Inflammatory macrophage (primary cell): Measurements from ENCODE around the gene ZSCAN10.
"Not testable (repeated sequence)": the region's sequence is repeated elsewhere in the genome, so short reads cannot be mapped to it uniquely, and the experiment has no call there.

Source experiments
- DNase-seq, 2 donors: peaks; one replicate each; pipeline ENCODE4 v3.0.0-alpha.2; 2020 to 2022

ZSCAN10 gene

GRCh38 chr16:3085868-3086595, 13.1 kb downstream of the ZSCAN10 start:
- DNase-seq: peak in 1 of 2 donors; percentile 23

- DNase-seq: no peak
Measured at GRCh38 chr16:3084969-3085670, 14.0 kb downstream of the ZSCAN10 start.

GRCh38 chr16:3084491-3084890, 14.6 kb downstream of the ZSCAN10 start:
- no peak for DNase-seq

GRCh38 chr16:3083408-3083807, 15.7 kb downstream of the ZSCAN10 start:
- not testable (repeated sequence) for DNase-seq

GRCh38 chr16:3081957-3082356, 17.1 kb downstream of the ZSCAN10 start:
- not testable (repeated sequence) for DNase-seq

DNA sequence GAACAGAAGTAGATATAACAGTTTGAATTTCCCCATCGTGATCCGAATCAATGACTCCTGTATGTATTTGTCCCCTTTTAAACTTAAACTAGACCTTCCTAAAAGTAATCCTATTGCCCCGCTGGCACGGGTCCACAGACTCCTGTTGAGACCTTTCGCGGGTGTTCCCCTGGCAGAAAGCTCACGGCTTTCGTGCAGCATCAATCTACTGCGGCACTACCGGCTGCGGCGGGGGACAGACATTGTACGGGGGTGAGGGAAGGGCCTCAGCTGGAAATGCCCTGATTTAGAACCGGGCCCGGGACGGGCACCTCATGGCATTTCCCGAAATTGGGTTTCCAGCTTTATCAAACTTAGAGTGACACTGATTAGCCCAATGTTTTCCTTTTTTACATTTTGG, 19.1 kb downstream of the ZSCAN10 start:
- DNase-seq: no peak

- no peak for DNase-seq
Measured at GRCh38 chr16:3076577-3076976, 22.5 kb downstream of the ZSCAN10 start.

DNA sequence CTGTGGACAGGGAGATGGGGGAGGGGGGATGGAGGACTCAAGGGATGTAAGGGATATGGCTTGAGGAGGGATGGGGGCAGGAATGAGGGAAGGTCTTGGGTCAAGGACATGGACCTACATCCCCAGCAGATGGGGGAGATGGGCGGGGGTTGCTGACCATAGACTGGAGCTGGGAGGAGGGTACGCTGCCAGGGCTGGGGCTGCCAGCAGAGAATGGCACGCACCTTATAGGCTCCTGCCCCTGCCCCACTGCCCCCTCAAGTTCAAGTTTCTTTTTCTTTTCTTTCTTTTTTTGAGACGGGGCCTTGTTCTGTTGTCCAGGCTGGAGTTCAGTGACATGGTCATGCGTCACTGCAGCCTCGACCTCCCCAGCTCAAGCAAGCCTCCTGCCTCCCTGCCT, 23.1 kb downstream of the ZSCAN10 start:
- DNase-seq: not testable (repeated sequence)

- no peak for DNase-seq
Measured at GRCh38 chr16:3075523-3075915, 23.6 kb downstream of the ZSCAN10 start.

DNA sequence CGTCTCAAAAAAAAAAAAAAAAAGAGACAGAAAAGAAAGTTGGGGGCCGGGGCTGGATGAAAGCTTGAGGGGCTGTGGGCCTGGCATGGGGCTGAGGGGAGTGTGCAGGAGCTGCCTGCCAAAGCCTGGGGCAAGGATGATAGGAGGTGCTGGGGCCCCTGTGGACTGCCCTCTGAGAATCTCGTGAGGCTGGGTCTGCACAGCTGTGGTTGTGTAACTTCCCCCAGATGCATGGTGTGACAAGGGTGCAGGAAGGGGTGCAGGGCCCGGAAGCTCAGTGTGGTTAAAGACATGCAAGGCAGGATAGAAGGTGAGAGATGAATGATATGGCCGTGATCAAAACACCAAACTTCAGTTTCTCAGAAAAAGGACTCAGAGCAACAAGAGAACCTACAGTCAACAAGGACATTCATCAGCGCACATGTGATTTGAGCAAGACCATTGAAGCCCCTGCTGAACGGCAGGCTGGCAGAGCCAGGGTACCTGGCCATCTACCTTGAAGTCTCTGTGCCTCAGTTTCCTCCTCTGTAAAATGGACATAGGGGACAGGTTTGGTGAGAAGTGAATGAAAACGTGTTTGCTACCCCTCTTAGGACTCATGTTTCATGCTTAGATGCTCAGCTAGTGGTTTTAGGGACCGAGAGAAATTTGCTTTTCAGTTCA, 24.1 kb downstream of the ZSCAN10 start:
- peak in 1 of 2 donors; percentile 8 for DNase-seq

DNA sequence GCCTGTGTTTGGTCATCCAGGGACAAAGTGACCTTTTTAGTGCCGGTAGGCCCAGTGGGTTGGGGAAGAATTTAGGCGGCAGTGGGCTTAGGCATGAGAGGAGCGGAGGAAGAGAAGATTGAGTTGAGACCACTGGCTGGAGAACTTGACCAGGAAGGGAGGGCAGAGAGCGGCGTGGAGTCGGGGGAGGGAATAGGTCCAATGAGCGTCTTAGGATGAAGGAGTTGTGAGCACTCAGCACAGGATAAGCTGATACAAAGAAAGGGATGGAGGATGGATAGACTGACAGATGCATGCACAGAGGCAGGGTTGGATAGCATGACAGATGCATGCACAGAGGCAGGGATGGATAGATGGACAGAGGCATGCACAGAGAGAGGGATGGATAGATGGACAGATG, 25.6 kb downstream of the ZSCAN10 start:
- DNase-seq: no peak

DNA sequence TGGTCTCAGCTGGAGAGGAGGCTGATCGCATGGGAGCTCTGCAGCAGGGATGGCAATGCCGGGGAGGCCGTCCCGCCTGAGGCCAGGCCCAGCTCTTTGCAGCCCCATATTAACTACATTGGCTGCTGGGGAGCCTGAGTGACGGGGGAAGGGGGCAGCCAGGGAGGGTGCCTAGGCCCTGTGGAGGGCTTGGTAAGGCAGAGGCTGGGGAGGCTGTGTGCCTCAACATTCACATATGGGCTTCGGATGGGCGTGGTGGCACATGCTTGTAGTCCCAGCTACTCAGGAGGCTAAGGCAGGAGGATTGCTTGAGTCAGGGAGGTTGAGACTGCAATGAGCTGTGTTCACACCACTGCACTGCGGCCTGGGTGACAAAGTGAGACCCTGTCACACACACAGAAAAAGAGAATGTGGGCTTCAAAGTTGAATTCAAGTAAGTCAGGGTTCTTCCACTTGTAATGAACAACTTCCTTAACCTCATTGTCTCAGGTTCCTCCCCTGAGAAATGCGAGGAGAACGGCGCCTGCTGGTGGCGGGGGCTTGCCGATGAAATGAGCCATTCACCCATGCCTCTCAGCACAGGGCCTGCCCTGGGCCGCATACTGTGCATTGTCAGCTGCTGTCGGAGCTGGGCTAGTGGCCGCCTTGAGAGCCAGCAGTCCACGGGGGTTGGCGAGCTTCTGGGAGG, 26.4 kb downstream of the ZSCAN10 start:
- DNase-seq: not testable (repeated sequence)

DNA sequence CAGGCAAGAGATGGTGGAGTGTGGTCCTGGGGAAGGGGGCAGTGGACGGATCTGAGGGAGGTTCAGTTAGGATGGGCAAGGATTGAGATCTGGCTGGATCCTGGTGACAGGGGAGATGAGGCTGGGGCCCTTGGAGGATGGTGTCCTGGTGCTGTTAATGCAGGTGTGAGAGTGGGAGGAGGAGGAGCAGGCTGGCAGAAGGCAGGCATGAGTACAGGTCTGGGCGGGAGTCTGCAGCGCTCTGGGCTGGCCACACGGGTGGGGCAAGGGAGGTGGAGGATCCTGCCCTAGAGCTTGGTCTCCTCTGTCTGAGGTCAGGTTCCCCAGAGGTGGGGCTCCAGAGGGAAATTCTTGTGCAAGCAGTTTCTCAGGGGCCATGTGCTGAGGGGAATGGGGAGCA, 26.9 kb downstream of the ZSCAN10 start:
- not testable (repeated sequence) for DNase-seq

DNA sequence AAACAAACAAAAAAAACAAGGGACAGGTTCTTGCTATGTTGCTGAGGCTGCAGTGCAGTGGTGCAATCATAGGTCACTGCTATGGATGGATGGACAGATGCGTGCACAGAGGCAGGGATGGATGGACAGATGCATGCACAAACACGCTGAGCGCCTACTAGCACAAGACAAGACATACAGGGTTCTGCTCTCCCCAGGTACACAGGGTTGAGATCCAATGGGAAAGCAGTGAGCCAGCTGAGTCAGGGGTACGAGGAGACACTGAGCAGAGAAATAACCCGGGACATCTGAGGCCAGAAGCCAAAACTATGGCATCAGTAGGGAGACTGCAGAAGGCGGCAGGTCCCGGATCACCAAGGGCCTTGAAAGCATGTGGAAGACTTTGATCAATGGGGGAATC, 27.4 kb downstream of the ZSCAN10 start:
- no peak for DNase-seq

DNA sequence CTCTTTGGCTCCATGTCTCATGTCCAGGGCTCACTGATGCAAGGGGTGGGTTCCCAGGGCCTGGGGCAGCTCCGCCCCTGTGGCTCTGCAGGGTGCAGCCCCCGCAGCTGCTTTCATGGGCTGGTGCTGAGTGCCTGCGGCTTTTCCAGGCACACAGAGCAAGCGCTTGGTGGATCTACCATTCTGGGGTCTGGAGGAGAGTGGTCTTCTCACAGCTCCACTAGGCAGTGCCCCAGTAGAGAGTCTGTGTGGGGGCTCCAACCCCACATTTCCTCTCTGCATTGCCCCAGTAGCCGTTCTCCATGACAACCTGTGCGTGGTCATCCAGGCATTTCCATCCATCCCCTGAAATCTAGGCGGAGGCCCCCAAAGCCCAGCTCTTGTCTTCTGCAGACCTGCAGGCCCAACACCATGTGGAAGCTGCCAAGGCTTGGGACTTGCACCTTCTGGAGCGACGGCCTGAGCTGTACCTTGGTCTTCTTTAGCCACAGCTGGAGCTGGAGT, 28.4 kb downstream of the ZSCAN10 start:
- no peak for DNase-seq

DNA sequence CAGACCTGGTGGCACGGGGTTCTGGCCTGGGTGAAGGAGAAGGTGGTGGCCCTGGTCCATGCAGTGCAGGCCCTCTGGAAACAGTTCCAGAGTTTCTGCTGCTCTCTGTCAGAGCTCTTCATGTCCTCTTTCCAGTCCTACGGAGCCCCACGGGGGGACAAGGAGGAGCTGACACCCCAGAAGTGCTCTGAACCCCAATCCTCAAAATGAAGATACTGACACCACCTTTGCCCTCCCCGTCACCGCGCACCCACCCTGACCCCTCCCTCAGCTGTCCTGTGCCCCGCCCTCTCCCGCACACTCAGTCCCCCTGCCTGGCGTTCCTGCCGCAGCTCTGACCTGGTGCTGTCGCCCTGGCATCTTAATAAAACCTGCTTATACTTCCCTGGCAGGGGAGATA, 29.9 kb downstream of the ZSCAN10 start:
- DNase-seq: not testable (repeated sequence)

DNA sequence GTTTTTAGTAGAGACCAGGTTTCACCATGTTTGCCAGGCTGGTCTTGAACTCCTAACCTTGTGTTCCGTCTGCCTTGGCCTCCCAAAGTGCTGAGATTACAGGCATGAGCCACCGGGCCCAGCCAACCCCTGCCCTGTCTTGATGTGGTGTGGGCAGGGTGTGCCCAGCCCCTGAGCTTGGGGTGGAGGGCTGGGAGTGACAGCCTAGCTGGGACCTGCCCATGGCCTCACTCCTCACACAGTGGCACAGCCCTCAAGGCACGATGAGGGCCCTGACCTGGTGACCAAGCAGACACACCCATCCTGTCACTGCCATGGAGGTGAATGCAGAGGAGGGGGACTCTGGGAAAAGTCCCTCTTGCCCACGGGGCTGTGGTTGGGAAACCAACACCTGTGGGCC, 30.6 kb downstream of the ZSCAN10 start:
- no peak for DNase-seq

GRCh38 chr16:3066440-3066748, 32.7 kb downstream of the ZSCAN10 start:
- no peak for DNase-seq

GRCh38 chr16:3065742-3066439, 33.2 kb downstream of the ZSCAN10 start:
- no peak for DNase-seq

- DNase-seq: no peak
Measured at GRCh38 chr16:3065069-3065741, 33.9 kb downstream of the ZSCAN10 start, which contains the start of gene IL32. IL32 (plus strand) TSS chr16:3065640; CDS start chr16:3065812, 172 bp downstream.

DNA sequence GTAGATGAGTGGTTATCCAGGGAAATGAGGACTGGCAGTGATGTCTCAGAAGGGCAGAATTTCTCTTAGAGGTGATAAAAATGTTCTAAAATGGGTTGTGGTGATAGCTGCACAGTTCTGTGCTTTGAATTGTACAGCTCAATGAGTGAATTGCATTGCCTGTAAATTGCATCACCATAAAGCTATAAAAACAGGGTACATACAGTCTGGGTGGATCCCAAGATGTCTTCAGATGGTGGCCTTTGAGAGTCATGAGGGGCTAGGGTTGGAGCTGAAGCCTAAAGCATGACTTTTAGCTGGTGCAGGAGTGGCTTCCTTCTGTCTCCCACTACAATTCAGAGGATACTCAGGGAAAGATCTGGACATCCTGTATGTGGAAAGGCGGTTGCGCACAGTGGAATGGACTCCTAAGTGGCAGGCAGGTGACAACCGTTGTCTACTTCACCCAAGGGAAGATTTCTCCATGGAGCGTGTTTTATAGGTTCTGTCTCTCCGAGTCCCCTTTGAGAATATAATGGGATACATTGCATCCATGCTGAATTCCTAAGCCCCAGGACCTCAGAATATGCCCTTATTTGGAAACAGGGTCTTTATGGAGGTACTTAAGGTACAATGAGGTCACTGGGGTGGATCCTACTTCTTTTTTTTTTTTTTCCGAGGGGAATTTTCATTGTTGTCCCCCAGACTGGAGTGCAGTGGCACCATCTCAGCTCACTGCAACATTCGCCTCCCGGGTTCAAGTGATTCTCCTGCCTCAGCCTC, 35.3 kb downstream of the ZSCAN10 start:
- DNase-seq: no peak
